ENCODE data around the gene REST. TPM values are rescaled to one million over a fixed set of nuclear protein-coding genes. Genes with fewer than 3 reads are reported as not detected.
A peak's percentile ranks its signal among the peaks of the same experiment; 100 is the strongest.

REST gene
- total RNA-seq, 1 donor from 2014 or later: 74.8 TPM

GRCh38 chr4:56953680-56954520 is 46.2 kb downstream of the REST start:
- Histone ChIP-seq H3K4me1 (ENCODE audit: insufficient read depth, low read length) (peaks cover 7% of the 10 kb centered on the region), H4K20me1 (ENCODE audit: insufficient read depth, low read length) (no peaks in the 10 kb centered on the region), H3K4me3 (ENCODE audit: insufficient read depth, low read depth, low read length) (no peak overlapping the region), H3K36me3 (ENCODE audit: insufficient read depth, low read length) (no peaks in the 10 kb centered on the region), H2AFZ (ENCODE audit: low read depth, low read length) (no peak overlapping the region), H3K27me3 (ENCODE audit: insufficient read depth, low read length) (no peaks in the 10 kb centered on the region), H3K4me2 (ENCODE audit: low read length) (no peak overlapping the region), H3K79me2 (ENCODE audit: insufficient read depth, low read length) (no peaks in the 10 kb centered on the region), H3K9ac (ENCODE audit: low read length) (no peak overlapping the region), H3K9me3 (ENCODE audit: insufficient read depth, low read depth, low read length) (no peaks in the 10 kb centered on the region), H3K27ac (ENCODE audit: low read depth, low read length) (no peak overlapping the region)
- TF ChIP-seq EZH2 (IDR thresholded peaks at IDR 0.05; ENCODE audit: insufficient read depth, low read length) (no peak), CTCF (IDR thresholded peaks at IDR 0.05; ENCODE audit: insufficient read depth, low read depth, low read length) (no peak)
- FAIRE-seq (no peak), DNase-seq (ENCODE audit: low read depth) (no peak)
- Mint-ChIP-seq H3K36me3 (ENCODE audit: low read depth, unreplicated experiment) (no peaks in the 10 kb centered on the region), H3K4me3 (ENCODE audit: unreplicated experiment) (no peak overlapping the region), H3K27ac (ENCODE audit: unreplicated experiment) (no peak overlapping the region), H3K27me3 (ENCODE audit: low read depth, unreplicated experiment) (no peaks in the 10 kb centered on the region), H3K4me1 (ENCODE audit: low read depth, unreplicated experiment) (peaks cover 2% of the 10 kb centered on the region), H3K9me3 (ENCODE audit: unreplicated experiment) (peaks cover 2% of the 10 kb centered on the region)

GRCh38 chr4:56958111-56958517 is 50.4 kb downstream of the REST start:
- H3K4me1 Mint-ChIP-seq (ENCODE audit: low read depth, unreplicated experiment): peaks cover 2% of the 10 kb centered on the region
- Histone ChIP-seq H2AFZ (ENCODE audit: low read depth, low read length) (peak overlapping the region; percentile 28), H3K9ac (ENCODE audit: low read length) (peak overlapping the region; percentile 40), H3K27ac (ENCODE audit: low read depth, low read length) (peak overlapping the region; percentile 58), H3K4me1 (ENCODE audit: insufficient read depth, low read length) (peaks cover 7% of the 10 kb centered on the region), H3K4me2 (ENCODE audit: low read length) (peak overlapping the region; percentile 75), H3K27me3 (ENCODE audit: insufficient read depth, low read length) (no peaks in the 10 kb centered on the region), H3K36me3 (ENCODE audit: insufficient read depth, low read length) (peaks cover 7% of the 10 kb centered on the region), H3K4me3 (ENCODE audit: insufficient read depth, low read depth, low read length) (peak overlapping the region; percentile 32), H3K79me2 (ENCODE audit: insufficient read depth, low read length) (no peaks in the 10 kb centered on the region), H3K9me3 (ENCODE audit: insufficient read depth, low read depth, low read length) (no peaks in the 10 kb centered on the region), H4K20me1 (ENCODE audit: insufficient read depth, low read length) (no peaks in the 10 kb centered on the region)
- FAIRE-seq: peak; percentile 96
- H3K4me3 Mint-ChIP-seq (ENCODE audit: unreplicated experiment): no peak overlapping the region
- no peak for TF ChIP-seq EZH2 (IDR thresholded peaks at IDR 0.05; ENCODE audit: insufficient read depth, low read length)
- no peak for TF ChIP-seq CTCF (IDR thresholded peaks at IDR 0.05; ENCODE audit: insufficient read depth, low read depth, low read length)
- DNase-seq (ENCODE audit: low read depth): peak; percentile 96
- peaks cover 10% of the 10 kb centered on the region for H3K36me3 Mint-ChIP-seq (ENCODE audit: low read depth, unreplicated experiment)
- no peak overlapping the region for H3K27ac Mint-ChIP-seq (ENCODE audit: unreplicated experiment)
- H3K27me3 Mint-ChIP-seq (ENCODE audit: low read depth, unreplicated experiment): no peaks in the 10 kb centered on the region
- peaks cover 2% of the 10 kb centered on the region for H3K9me3 Mint-ChIP-seq (ENCODE audit: unreplicated experiment)

- TF ChIP-seq CTCF (IDR thresholded peaks at IDR 0.05; ENCODE audit: insufficient read depth, low read depth, low read length) (no peak), EZH2 (IDR thresholded peaks at IDR 0.05; ENCODE audit: insufficient read depth, low read length) (no peak)
These were observed 51.4 kb downstream of the REST start for GRCh38 chr4:56959100-56959499.

More at GRCh38 chr4:56959100-56959499, 51.4 kb downstream of the REST start:
- peaks cover 14% of the 10 kb centered on the region for H3K36me3 ChIP-seq (ENCODE audit: insufficient read depth, low read length)
- H2AFZ ChIP-seq (ENCODE audit: low read depth, low read length): no peak overlapping the region
- Mint-ChIP-seq H3K36me3 (ENCODE audit: low read depth, unreplicated experiment) (peaks cover 12% of the 10 kb centered on the region), H3K27ac (ENCODE audit: unreplicated experiment) (no peak overlapping the region), H3K9me3 (ENCODE audit: unreplicated experiment) (peaks cover 2% of the 10 kb centered on the region), H3K4me1 (ENCODE audit: low read depth, unreplicated experiment) (peaks cover 2% of the 10 kb centered on the region), H3K4me3 (ENCODE audit: unreplicated experiment) (no peak overlapping the region), H3K27me3 (ENCODE audit: low read depth, unreplicated experiment) (no peaks in the 10 kb centered on the region)
- H4K20me1 ChIP-seq (ENCODE audit: insufficient read depth, low read length): no peaks in the 10 kb centered on the region
- no peak overlapping the region for H3K4me2 ChIP-seq (ENCODE audit: low read length)
- H3K4me1 ChIP-seq (ENCODE audit: insufficient read depth, low read length): peaks cover 7% of the 10 kb centered on the region
- DNase-seq (ENCODE audit: low read depth) (no peak), FAIRE-seq (no peak)
- no peaks in the 10 kb centered on the region for H3K79me2 ChIP-seq (ENCODE audit: insufficient read depth, low read length)
- H3K4me3 ChIP-seq (ENCODE audit: insufficient read depth, low read depth, low read length): no peak overlapping the region
- no peak overlapping the region for H3K27ac ChIP-seq (ENCODE audit: low read depth, low read length)
- no peak overlapping the region for H3K9ac ChIP-seq (ENCODE audit: low read length)
- H3K9me3 ChIP-seq (ENCODE audit: insufficient read depth, low read depth, low read length): no peaks in the 10 kb centered on the region
- H3K27me3 ChIP-seq (ENCODE audit: insufficient read depth, low read length): no peaks in the 10 kb centered on the region

Data from astrocyte (in vitro differentiated cells and primary cell).